Mesenchymal stem cell (in vitro differentiated cells and primary cell): ENCODE data around the gene ANKRD2. TPM values are rescaled to one million over a fixed set of nuclear protein-coding genes. Genes with fewer than 3 reads are reported as not detected.

Experiments used
- DNase-seq: peaks from one replicate; pipeline ENCODE4 v3.0.0-alpha.2; 2013
- H2AFZ ChIP-seq: one replicate; pipeline ENCODE4 v1.6.1; 2013; ENCODE audit warnings: low read depth, mild to moderate bottlenecking, control low read depth, inconsistent platforms, low read length, moderate library complexity
- H2AK5ac ChIP-seq: 2 replicates; pipeline ENCODE4 v1.6.1; 2013; ENCODE audit warnings: low read length, moderate library complexity, mild to moderate bottlenecking, inconsistent platforms; ENCODE audit not compliant: severe bottlenecking
- H2BK120ac ChIP-seq: one replicate; pipeline ENCODE4 v1.6.1; 2013; ENCODE audit warnings: low read depth, mild to moderate bottlenecking, inconsistent platforms, low read length, moderate library complexity
- H2BK12ac ChIP-seq, 2 experiments: one replicate each; pipeline ENCODE4 v1.6.1; 2013; ENCODE audit warnings: inconsistent platforms in 2 of 2, low read length in 2 of 2, mild to moderate bottlenecking in 2 of 2, moderate library complexity in 2 of 2, control low read depth in 1 of 2
- H2BK15ac ChIP-seq: one replicate; pipeline ENCODE4 v1.6.1; 2013; ENCODE audit warnings: mild to moderate bottlenecking, low read depth, inconsistent platforms; ENCODE audit not compliant: poor library complexity, severe bottlenecking
- H2BK5ac ChIP-seq: 2 replicates; pipeline ENCODE4 v1.6.1; 2013; ENCODE audit warnings: low read depth, mild to moderate bottlenecking, low read length, control low read depth, inconsistent platforms; ENCODE audit not compliant: poor library complexity, severe bottlenecking
- H3K14ac ChIP-seq, 2 experiments: one replicate each; pipeline ENCODE4 v1.6.1; 2013; ENCODE audit warnings: inconsistent platforms in 2 of 2, low read length in 2 of 2, control low read depth in 1 of 2, mild to moderate bottlenecking in 1 of 2, moderate library complexity in 1 of 2
- H3K18ac ChIP-seq, 2 experiments: one replicate each; pipeline ENCODE4 v1.6.1; 2013; ENCODE audit warnings: inconsistent platforms in 2 of 2, low read length in 2 of 2, control low read depth in 1 of 2, low read depth in 1 of 2, mild to moderate bottlenecking in 1 of 2
- H3K23ac ChIP-seq, 2 experiments: one replicate each; pipeline ENCODE4 v1.6.1; 2013; ENCODE audit warnings: inconsistent platforms in 2 of 2, low read length in 2 of 2, mild to moderate bottlenecking in 2 of 2, moderate library complexity in 2 of 2, control low read depth in 1 of 2
- H3K27ac ChIP-seq: 2 replicates; pipeline ENCODE4 v1.5.1; 2013; ENCODE audit warnings: mild to moderate bottlenecking, moderate library complexity, low read length, control low read depth, inconsistent platforms; ENCODE audit not compliant: poor library complexity, severe bottlenecking
- H3K27me3 ChIP-seq, 2 experiments: 2 replicates each; pipeline versions ENCODE4 v1.6.1 to v1.7.0; 2013; ENCODE audit warnings: low read length in 2 of 2, mild to moderate bottlenecking in 2 of 2, moderate library complexity in 2 of 2, control low read depth in 1 of 2, inconsistent platforms in 1 of 2; ENCODE audit not compliant: control insufficient read depth in 1 of 2, insufficient read depth in 1 of 2
- H3K36me3 ChIP-seq, 2 experiments: 2 replicates each; pipeline versions ENCODE4 v1.6.1 to v1.7.0; 2013; ENCODE audit warnings: low read length in 2 of 2, control low read depth in 1 of 2, inconsistent platforms in 1 of 2, low read depth in 1 of 2, mild to moderate bottlenecking in 1 of 2; ENCODE audit not compliant: insufficient read depth in 2 of 2, control insufficient read depth in 1 of 2
- H3K4ac ChIP-seq, 2 experiments: one replicate each; pipeline ENCODE4 v1.6.1; 2013; ENCODE audit warnings: inconsistent platforms in 2 of 2, low read length in 2 of 2, mild to moderate bottlenecking in 2 of 2, moderate library complexity in 2 of 2, control low read depth in 1 of 2, low read depth in 1 of 2
- H3K4me1 ChIP-seq: 2 replicates; pipeline ENCODE4 v1.6.1; 2013; ENCODE audit warnings: low read depth, low read length, control low read depth; ENCODE audit not compliant: control insufficient read depth, insufficient read depth
- H3K4me2 ChIP-seq: 2 replicates; pipeline ENCODE4 v1.6.1; 2013; ENCODE audit warnings: low read length, mild to moderate bottlenecking, inconsistent platforms; ENCODE audit not compliant: poor library complexity, severe bottlenecking
- H3K4me3 ChIP-seq, 2 experiments: 2 replicates each; pipeline versions ENCODE4 v1.5.1 to v1.7.0; 2013; ENCODE audit warnings: low read length in 2 of 2, mild to moderate bottlenecking in 2 of 2, control low read depth in 1 of 2, low read depth in 1 of 2; ENCODE audit not compliant: insufficient read depth in 1 of 2
- H3K79me1 ChIP-seq: replicated peaks from 2 replicates; pipeline ENCODE4 v1.6.1; 2013; ENCODE audit warnings: mild to moderate bottlenecking, control low read depth, low read length, inconsistent platforms; ENCODE audit not compliant: poor library complexity, severe bottlenecking
- H3K9ac ChIP-seq: 2 replicates; pipeline ENCODE4 v1.7.0; 2013; ENCODE audit warnings: mild to moderate bottlenecking, low read length, moderate library complexity
- H3K9me3 ChIP-seq: 2 replicates; pipeline ENCODE4 v1.7.0; 2013; ENCODE audit warnings: mild to moderate bottlenecking, low read length; ENCODE audit not compliant: control insufficient read depth
- H4K8ac ChIP-seq: one replicate; pipeline ENCODE4 v1.6.1; 2013; ENCODE audit warnings: inconsistent platforms, mild to moderate bottlenecking, low read length, moderate library complexity
- H4K91ac ChIP-seq: one replicate; pipeline ENCODE4 v1.6.1; 2013; ENCODE audit warnings: mild to moderate bottlenecking, low read length, inconsistent platforms
- WGBS: methylation state at CpG from one replicate; pipeline ENCODE4 v1.1.7; 2013; ENCODE audit warnings: mixed read lengths; 5-methylcytosine and 5-hydroxymethylcytosine counted together
- polyA plus RNA-seq, 2 experiments: library from polyadenylated mRNA; stranded (reverse); fragments of 200-250 nt; gene quantifications; one replicate each; pipeline ENCODE4 v1.2.3, GENCODE V29; 2013

The ANKRD2 gene, protein sequence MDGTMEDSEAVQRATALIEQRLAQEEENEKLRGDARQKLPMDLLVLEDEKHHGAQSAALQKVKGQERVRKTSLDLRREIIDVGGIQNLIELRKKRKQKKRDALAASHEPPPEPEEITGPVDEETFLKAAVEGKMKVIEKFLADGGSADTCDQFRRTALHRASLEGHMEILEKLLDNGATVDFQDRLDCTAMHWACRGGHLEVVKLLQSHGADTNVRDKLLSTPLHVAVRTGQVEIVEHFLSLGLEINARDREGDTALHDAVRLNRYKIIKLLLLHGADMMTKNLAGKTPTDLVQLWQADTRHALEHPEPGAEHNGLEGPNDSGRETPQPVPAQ
- polyA plus RNA-seq (2013, experiment 1 of 2), result 0.04 TPM
- not detected for polyA plus RNA-seq (2013, experiment 2 of 2)

DNA sequence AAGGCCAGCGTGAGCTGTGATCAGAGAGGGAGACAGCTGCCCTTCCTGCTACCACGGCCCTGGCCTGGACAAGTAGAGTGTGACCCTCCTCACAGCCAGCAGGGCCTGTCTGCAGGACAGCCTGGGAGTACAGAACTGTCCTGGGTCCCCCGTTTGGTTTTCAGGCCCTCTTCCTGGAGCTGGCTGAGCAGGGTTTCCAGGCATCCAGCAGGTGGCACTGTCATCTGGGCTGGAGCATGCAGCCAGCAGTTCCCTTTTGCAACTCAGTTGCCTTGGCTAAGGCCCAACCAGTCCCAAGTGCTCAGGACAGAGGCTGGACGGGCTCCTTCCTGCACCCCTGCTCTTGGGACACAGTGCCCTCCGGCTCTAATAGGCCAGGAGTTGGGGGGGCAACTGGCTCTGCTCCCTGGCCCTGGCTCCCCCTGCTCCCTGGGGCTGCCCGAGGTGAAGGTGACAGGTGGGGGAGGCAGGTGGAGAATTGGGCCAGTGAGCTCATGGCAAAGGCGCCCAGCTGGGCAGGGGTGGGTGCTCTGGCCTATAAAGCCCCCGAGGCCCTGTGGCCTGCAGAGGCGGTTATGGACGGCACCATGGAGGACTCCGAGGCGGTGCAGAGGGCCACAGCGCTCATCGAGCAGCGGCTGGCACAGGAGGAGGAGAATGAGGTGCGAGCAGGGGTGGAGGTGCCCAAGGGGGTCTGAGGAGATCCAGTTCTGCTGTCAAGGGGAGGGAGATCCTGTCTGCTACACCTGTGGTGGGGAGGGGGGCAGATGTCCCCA lies at the start of gene ANKRD2:
Gene ANKRD2, plus strand, starts transcription at position 566 of the 776 bp plus-strand sequence. Its CDS starts 10 bp downstream, at position 576.
- Histone ChIP-seq H2AFZ (no peak within 1 kb of the TSS), H3K14ac (no peak within 1 kb of the TSS), H2BK12ac (no peak within 1 kb of the TSS), H3K23ac (no peak within 1 kb of the TSS), H2BK5ac (peak within 1 kb of the TSS; percentile 66), H4K91ac (no peak within 1 kb of the TSS), H3K9me3 (no peaks in the 10 kb centered on the region), H4K8ac (no peak within 1 kb of the TSS), H3K4ac (no peak within 1 kb of the TSS), H3K4me1 (peaks cover 53% of the 10 kb centered on the region), H3K27ac (peak within 1 kb of the TSS; percentile 89), H3K18ac (no peak within 1 kb of the TSS), H3K4me2 (no peak within 1 kb of the TSS), H3K9ac (peak within 1 kb of the TSS; percentile 27), H2BK120ac (no peak within 1 kb of the TSS), H3K79me1 (peaks cover 10% of the 10 kb centered on the region), H3K4me3 (no peak within 1 kb of the TSS), H2AK5ac (peak within 1 kb of the TSS; percentile 88), H3K36me3 (peaks cover 32 to 42% of the 10 kb centered on the region in 2 experiments), H2BK15ac (no peak within 1 kb of the TSS), H3K27me3 (no peaks in the 10 kb centered on the region)
- WGBS, result 77% methylated on average over 16 of the region's 16 CpGs
- DNase-seq, result peak; percentile 73

DNA sequence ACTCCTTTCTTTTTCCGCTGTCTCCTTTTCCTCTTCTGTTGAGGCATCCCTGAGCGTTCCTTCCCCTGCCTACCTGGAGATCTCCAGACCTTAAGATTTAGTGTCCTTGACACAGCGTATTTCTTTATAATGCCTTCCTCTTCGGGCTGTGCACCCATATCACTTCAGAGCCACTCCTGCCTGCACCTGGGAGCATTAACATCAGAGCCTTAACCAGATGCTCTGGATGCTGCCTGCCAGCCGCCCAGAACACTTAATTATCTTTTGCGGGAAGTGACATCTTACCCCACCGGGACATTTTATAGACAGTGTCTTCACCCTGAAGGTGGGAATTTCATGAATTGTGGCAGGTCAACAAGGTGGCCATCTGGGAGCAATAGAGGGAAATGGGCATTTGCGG lies 49.6 kb upstream of the ANKRD2 start:
- Histone ChIP-seq H4K91ac (no peak overlapping the region), H2BK15ac (no peak overlapping the region)

DNA sequence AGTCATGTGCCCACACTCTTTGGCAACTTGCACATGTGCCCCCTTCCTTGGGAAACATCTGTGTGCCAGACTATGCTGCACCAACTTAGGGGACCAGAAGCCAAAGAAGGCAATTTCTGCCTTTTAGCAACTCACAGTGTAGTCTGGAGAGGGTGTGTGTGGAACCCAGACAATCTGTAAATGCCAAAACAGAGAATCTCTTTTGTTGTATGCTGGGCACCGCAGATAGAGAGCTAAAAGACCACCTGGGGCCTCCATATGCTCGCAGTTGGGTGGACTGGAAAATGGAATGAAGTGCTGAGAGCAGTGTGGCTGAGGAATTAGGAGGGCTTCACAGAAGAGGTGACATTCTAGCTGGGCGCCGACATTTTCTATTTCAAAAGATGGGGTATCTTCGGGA lies 47.5 kb upstream of the ANKRD2 start:
- H3K4me3 ChIP-seq, result no peak overlapping the region
- H2AFZ ChIP-seq, result no peak overlapping the region
- H2BK120ac ChIP-seq, result no peak overlapping the region
- no peaks in the 10 kb centered on the region for H3K27me3 ChIP-seq
- H3K36me3 ChIP-seq, result peaks cover 0 to 9% of the 10 kb centered on the region in 2 experiments
- no peak overlapping the region for H3K4me2 ChIP-seq
- H3K18ac ChIP-seq, result no peak overlapping the region
- no peak overlapping the region for H2BK12ac ChIP-seq
- no peak overlapping the region for H3K23ac ChIP-seq
- no peak overlapping the region for H2BK5ac ChIP-seq
- no peak overlapping the region for H4K8ac ChIP-seq
- no peak overlapping the region for H4K91ac ChIP-seq
- no peak overlapping the region for H2AK5ac ChIP-seq
- no peak overlapping the region for H3K9ac ChIP-seq
- H3K14ac ChIP-seq, result no peak overlapping the region
- H3K79me1 ChIP-seq, result peaks cover 34% of the 10 kb centered on the region
- H3K4ac ChIP-seq, result no peak overlapping the region
- DNase-seq, result no peak
- H3K9me3 ChIP-seq, result no peaks in the 10 kb centered on the region
- no peak overlapping the region for H2BK15ac ChIP-seq
- no peak overlapping the region for H3K27ac ChIP-seq
- H3K4me1 ChIP-seq, result peaks cover 8% of the 10 kb centered on the region
- WGBS, result 96% methylated on average over 5 of the region's 5 CpGs

More for the DNA sequence above, 49.6 kb upstream of the ANKRD2 start:
- Histone ChIP-seq H3K4me1 (peaks cover 11% of the 10 kb centered on the region), H2BK5ac (no peak overlapping the region), H3K79me1 (peaks cover 34% of the 10 kb centered on the region), H3K9me3 (no peaks in the 10 kb centered on the region), H2AFZ (no peak overlapping the region), H3K4me2 (no peak overlapping the region), H3K23ac (no peak overlapping the region), H2BK120ac (no peak overlapping the region), H3K18ac (no peak overlapping the region), H3K4me3 (no peak overlapping the region), H3K27ac (no peak overlapping the region), H4K8ac (no peak overlapping the region), H3K9ac (no peak overlapping the region), H2BK12ac (no peak overlapping the region), H3K36me3 (peaks cover 0 to 9% of the 10 kb centered on the region in 2 experiments), H3K4ac (no peak overlapping the region), H2AK5ac (no peak overlapping the region), H3K14ac (no peak overlapping the region), H3K27me3 (no peaks in the 10 kb centered on the region)
- DNase-seq, result no peak
- WGBS, result 97% methylated on average over 8 of the region's 8 CpGs

DNA sequence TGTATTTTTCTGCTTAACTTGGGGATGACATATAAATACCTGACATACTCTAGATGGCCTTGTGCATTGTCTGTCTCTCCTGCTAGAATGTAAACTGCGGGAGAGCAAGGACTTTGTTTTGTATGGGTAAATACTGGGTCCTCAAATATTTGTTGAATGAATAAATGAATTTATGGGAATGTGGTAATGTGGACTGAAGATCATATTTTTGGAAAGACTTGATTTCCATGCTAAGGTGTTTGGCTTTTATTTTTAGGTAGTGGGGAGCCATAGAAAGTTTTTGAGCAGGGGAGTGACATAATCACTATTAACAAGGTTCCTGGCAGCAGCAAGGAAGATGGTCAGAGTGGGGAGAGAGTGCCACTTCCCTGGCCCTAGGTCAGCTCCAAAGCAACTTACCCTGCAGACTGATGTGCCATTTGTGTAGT lies 46.9 kb upstream of the ANKRD2 start:
- Histone ChIP-seq H4K8ac (no peak overlapping the region), H3K14ac (no peak overlapping the region), H3K23ac (no peak overlapping the region), H2BK120ac (no peak overlapping the region), H2BK12ac (no peak overlapping the region), H2BK5ac (no peak overlapping the region), H3K9me3 (no peaks in the 10 kb centered on the region), H4K91ac (no peak overlapping the region), H3K4me1 (peaks cover 8% of the 10 kb centered on the region), H3K4me3 (no peak overlapping the region), H3K4me2 (no peak overlapping the region), H3K18ac (no peak overlapping the region), H2BK15ac (no peak overlapping the region), H3K27me3 (no peaks in the 10 kb centered on the region), H3K4ac (no peak overlapping the region), H2AFZ (no peak overlapping the region), H3K36me3 (peaks cover 0 to 9% of the 10 kb centered on the region in 2 experiments), H3K27ac (no peak overlapping the region), H3K79me1 (peaks cover 30% of the 10 kb centered on the region), H2AK5ac (no peak overlapping the region), H3K9ac (no peak overlapping the region)
- DNase-seq, result no peak
- WGBS, result 96% methylated on average over 1 of the region's 1 CpG
